Ammon's horn (tissue), 1 donor: Measurements from ENCODE around the gene PCDHB6.
"Not testable (repeated sequence)": the region's sequence is repeated elsewhere in the genome, so short reads cannot be mapped to it uniquely, and the experiment has no call there.

ENCODE experiments used
- DNase-seq: peaks from one replicate; pipeline ENCODE4 v3.0.0-alpha.2; 2016; ENCODE audit warnings: low spot score

PCDHB6 gene

DNA sequence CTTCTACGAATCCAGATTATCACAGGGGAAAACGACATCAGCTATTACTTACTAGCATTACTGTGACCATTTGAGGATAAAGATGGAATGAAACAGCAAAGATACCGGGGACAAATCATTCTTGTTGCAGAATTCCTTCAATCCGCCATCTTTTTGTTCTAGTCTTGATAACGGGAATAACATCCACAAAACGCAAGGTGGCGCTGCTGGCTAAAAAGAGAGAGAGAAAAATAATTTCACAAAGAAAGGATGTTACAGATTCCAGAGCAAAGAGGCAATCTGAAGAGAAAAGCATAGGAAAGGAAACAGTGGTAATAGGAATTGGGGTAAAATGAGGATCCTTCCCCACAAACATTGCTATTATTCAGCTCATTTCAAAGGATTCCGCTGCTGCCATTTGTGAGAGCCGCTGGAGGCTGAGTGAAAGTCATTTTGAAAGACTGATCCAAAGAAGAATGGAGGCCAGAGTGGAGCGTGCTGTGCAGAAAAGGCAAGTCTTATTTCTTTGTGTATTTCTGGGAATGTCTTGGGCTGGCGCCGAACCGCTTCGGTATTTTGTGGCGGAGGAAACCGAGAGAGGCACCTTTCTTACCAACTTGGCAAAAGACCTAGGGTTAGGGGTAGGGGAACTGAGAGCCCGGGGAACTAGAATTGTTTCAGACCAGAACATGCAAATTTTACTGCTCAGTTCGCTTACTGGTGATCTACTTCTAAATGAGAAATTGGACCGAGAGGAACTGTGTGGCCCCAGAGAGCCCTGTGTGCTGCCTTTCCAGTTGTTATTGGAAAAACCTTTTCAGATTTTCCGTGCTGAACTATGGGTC lies 22.7 kb downstream of the PCDHB6 start, which contains the start of gene PCDHB7:
TSS of gene PCDHB7 (plus strand) at position 264 of the 824 bp plus-strand sequence. CDS start at position 456, 192 bp downstream.
- DNase-seq, result peak; percentile 45

DNA sequence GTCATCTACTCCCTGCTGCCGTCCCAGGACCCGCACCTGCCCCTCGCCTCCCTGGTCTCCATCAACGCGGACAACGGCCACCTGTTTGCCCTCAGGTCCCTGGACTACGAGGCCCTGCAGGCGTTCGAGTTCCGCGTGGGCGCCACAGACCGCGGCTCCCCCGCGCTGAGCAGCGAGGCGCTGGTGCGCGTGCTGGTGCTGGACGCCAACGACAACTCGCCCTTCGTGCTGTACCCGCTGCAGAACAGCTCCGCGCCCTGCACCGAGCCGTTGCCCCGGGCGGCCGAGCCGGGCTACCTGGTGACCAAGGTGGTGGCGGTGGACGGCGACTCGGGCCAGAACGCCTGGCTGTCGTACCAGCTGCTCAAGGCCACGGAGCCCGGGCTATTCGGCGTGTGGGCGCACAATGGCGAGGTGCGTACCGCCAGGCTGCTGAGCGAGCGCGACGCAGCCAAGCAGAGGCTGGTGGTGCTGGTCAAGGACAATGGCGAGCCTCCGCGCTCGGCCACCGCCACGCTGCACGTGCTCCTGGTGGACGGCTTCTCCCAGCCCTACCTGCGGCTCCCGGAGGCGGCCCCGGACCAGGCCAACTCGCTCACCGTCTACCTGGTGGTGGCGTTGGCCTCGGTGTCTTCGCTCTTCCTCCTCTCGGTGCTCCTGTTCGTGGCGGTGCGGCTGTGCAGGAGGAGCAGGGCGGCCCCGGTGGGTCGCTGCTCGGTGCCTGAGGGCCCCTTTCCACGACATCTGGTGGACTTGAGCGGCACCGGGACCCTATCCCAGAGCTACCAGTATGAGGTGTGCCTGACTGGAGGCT lies 24.6 kb downstream of the PCDHB6 start:
- DNase-seq, result not testable (repeated sequence)

DNA sequence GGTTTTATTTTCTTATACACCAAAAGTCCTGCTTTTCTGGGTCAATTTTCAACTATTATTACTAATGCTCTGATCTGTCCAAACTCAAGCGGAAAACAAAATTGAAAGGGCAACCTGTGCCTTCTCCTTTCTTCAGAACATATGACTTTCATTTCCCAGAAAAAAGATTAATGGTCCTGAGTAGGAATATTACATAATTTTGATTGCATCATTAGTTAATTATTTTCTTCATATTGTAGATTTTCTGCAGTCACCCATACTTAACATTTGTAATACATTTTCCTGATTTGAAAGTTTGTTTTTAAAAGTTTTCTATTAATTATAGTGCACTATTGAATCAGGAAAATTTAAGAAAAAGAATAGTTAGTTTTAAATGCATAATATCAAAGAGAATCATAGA lies 26.1 kb downstream of the PCDHB6 start:
- no peak for DNase-seq

DNA sequence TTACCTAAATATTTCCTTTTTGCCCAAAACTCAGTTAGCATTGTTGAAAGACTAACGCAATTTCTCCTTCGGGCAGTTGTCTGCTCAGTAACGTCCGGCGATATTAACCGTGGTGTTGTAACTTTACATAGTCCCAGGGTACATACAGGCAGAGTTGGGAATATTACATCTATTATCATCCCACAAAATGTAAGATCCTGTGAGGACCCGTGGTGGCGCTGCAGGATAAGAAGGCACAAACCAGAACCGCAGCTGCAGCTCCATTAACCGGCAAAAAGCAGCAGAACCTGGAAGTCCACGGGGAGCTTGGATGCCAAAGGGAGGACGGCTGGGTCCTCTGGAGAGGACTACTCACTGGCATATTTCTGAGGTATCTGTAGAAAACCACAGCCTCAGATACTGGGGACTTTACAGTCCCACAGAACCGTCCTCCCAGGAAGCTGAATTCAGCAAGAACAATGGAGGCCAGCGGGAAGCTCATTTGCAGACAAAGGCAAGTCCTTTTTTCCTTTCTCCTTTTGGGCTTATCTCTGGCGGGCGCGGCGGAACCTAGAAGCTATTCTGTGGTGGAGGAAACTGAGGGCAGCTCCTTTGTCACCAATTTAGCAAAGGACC lies 27.8 kb downstream of the PCDHB6 start, which contains the start of gene PCDHB8:
TSS of gene PCDHB8 (plus strand) at position 214 of the 615 bp plus-strand sequence. CDS start at position 459, 245 bp downstream.
- not testable (repeated sequence) for DNase-seq

DNA sequence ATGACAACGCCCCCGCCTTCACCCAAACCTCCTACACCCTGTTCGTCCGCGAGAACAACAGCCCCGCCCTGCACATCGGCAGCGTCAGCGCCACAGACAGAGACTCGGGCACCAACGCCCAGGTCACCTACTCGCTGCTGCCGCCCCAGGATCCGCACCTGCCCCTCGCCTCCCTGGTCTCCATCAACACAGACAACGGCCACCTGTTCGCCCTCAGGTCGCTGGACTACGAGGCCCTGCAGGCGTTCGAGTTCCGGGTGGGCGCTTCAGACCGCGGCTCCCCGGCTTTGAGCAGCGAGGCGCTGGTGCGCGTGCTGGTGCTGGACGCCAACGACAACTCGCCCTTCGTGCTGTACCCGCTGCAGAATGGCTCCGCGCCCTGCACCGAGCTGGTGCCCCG lies 29.5 kb downstream of the PCDHB6 start:
- DNase-seq, result not testable (repeated sequence)

DNA sequence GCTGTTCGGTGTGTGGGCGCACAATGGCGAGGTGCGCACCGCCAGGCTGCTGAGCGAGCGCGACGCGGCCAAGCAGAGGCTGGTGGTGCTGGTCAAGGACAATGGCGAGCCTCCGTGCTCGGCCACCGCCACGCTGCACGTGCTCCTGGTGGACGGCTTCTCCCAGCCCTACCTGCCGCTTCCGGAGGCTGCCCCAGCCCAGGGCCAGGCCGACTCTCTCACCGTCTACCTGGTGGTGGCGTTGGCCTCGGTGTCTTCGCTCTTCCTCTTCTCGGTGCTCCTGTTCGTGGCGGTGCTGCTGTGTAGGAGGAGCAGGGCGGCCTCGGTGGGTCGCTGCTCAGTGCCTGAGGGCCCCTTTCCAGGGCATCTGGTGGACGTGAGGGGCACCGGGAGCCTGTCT lies 30.0 kb downstream of the PCDHB6 start:
- DNase-seq, result not testable (repeated sequence)

DNA sequence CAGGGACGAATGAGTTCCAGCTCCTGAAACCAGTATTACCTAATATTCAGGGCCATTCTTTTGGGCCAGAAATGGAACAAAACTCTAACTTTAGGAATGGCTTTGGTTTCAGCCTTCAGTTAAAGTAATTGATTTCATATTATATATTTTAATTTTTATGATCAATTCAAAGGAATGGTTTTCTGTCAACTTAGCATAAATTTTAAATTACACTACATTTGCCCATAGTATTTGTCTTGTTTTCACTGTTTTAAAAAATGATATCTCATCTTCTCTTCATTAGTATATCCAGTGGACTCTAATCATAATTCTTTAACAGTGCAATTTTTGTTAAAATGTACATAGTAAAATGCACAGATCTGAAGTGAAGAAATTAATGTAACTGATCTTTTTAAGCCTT lies 30.5 kb downstream of the PCDHB6 start:
- DNase-seq, result no peak

DNA sequence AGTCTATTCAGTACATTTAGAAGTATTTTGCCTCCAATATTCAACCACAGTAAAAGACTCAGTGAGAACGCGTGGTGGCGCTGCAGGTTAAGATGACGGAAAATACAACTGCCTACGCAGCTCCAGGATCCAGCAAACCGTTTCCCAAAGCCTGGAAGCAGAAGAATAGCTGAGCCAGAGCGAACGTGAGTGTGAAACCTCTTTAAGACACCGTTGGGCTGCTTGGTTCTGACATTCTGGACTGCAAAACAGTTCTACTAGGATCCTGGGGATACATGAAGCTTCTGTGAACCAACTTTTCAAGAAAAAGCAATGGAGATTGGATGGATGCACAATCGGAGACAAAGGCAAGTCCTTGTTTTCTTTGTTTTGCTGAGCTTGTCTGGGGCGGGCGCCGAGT lies 32.4 kb downstream of the PCDHB6 start, which contains the start of gene PCDHB16:
TSS of gene PCDHB16 (plus strand) at position 140 of the 400 bp plus-strand sequence. CDS start at position 313, 173 bp downstream.
- DNase-seq, result peak; percentile 75

DNA sequence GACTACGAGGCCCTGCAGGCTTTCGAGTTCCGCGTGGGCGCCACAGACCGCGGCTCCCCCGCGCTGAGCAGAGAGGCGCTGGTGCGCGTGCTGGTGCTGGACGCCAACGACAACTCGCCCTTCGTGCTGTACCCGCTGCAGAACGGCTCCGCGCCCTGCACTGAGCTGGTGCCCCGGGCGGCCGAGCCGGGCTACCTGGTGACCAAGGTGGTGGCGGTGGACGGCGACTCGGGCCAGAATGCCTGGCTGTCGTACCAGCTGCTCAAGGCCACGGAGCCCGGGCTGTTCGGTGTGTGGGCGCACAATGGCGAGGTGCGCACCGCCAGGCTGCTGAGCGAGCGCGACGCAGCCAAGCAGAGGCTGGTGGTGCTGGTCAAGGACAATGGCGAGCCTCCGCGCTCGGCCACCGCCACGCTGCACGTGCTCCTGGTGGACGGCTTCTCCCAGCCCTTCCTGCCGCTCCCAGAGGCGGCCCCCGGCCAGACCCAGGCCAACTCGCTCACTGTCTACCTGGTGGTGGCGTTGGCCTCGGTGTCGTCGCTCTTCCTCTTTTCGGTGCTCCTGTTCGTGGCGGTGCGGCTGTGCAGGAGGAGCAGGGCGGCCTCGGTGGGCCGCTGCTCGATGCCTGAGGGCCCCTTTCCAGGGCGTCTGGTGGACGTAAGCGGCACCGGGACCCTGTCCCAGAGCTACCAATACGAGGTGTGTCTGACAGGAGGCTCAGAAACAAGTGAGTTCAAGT lies 34.4 kb downstream of the PCDHB6 start:
- DNase-seq, result not testable (repeated sequence)

DNA sequence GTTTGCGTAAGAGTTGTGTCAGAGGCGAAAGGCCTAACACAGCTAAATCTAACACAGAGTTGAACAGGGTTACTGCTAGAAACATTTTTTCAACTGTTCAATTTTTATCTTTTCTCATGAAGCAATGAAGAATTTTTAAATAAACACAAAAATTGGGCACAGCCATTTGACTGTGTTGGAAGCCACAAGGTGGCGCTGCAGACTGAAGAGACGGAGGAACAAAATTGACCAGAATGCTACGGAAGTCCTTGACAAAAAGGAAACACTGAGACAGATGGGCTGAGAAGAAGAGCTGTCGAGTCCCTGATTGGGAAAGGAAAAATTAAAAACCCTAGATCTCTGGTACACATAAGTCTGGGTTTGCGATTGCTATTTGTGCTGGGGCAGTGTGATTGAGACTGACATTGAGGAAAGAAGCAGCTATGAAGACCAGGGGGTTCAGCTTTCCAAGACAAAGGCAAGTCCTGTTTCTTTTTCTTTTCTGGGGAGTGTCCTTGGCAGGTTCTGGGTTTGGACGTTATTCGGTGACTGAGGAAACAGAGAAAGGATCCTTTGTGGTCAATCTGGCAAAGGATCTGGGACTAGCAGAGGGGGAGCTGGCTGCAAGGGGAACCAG lies 37.1 kb downstream of the PCDHB6 start, which contains the start of gene PCDHB9:
TSS of gene PCDHB9 (plus strand) at position 265 of the 616 bp plus-strand sequence. CDS start at position 423, 158 bp downstream.
- DNase-seq, result peak; percentile 22

DNA sequence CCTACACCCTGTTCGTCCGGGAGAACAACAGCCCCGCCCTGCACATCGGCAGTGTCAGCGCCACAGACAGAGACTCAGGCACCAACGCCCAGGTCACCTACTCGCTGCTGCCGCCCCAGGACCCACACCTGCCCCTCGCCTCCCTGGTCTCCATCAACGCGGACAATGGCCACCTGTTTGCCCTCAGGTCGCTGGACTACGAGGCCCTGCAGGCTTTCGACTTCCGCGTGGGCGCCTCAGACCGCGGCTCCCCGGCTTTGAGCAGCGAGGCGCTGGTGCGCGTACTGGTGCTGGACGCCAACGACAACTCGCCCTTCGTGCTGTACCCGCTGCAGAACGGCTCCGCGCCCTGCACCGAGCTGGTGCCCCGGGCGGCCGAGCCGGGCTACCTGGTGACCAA lies 38.8 kb downstream of the PCDHB6 start:
- DNase-seq, result not testable (repeated sequence)

DNA sequence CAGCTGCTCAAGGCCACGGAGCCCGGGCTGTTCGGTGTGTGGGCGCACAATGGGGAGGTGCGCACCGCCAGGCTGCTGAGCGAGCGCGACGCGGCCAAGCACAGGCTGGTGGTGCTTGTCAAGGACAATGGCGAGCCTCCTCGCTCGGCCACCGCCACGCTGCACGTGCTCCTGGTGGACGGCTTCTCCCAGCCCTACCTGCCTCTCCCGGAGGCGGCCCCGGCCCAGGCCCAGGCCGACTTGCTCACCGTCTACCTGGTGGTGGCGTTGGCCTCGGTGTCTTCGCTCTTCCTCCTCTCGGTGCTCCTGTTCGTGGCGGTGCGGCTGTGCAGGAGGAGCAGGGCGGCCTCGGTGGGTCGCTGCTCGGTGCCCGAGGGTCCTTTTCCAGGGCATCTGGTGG lies 39.3 kb downstream of the PCDHB6 start:
- not testable (repeated sequence) for DNase-seq

DNA sequence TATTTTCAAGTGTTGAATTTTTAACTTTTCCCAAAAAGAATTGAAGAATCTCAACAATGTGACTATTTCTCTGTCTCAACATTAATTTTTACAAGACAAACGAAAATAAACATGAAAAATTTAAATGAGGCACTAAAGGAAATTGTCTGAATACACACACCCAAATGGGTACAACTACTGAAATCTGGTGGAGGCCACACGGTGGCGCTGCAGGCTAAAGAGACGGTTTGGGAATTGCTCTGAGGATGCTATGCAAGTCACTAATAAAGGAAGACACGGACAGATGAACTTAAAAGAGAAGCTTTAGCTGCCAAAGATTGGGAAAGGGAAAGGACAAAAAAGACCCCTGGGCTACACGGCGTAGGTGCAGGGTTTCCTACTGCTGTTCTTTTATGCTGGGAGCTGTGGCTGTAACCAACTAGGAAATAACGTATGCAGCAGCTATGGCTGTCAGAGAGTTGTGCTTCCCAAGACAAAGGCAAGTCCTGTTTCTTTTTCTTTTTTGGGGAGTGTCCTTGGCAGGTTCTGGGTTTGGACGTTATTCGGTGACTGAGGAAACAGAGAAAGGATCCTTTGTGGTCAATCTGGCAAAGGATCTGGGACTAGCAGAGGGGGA lies 42.4 kb downstream of the PCDHB6 start, which contains the start of gene PCDHB10:
TSS of gene PCDHB10 (plus strand) at position 244 of the 616 bp plus-strand sequence. CDS start at position 444, 200 bp downstream.
- DNase-seq, result peak; percentile 47

DNA sequence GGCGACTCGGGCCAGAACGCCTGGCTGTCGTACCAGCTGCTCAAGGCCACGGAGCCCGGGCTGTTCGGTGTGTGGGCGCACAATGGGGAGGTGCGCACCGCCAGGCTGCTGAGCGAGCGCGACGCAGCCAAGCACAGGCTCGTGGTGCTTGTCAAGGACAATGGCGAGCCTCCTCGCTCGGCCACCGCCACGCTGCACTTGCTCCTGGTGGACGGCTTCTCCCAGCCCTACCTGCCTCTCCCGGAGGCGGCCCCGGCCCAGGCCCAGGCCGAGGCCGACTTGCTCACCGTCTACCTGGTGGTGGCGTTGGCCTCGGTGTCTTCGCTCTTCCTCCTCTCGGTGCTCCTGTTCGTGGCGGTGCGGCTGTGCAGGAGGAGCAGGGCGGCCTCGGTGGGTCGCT lies 44.5 kb downstream of the PCDHB6 start:
- DNase-seq, result not testable (repeated sequence)

DNA sequence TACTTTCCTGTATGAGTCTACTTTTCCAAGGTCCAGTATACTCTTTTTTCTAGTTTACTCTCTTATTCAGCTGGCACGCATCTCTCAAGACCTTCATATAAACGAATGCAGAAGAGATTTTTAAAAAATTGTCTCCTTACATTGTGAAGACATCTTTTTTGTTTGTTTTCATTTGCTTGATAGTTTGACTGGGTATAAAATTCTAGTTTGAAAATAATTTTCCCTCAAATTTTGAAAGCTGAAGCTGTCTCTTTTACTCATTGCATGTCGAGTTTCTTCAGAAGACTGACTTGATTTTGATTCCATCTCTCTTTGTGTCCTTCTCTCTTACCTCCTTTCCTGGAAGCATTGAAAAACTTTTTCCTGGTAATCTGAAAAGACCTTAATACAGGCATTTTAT lies 46.5 kb downstream of the PCDHB6 start:
- no peak for DNase-seq

DNA sequence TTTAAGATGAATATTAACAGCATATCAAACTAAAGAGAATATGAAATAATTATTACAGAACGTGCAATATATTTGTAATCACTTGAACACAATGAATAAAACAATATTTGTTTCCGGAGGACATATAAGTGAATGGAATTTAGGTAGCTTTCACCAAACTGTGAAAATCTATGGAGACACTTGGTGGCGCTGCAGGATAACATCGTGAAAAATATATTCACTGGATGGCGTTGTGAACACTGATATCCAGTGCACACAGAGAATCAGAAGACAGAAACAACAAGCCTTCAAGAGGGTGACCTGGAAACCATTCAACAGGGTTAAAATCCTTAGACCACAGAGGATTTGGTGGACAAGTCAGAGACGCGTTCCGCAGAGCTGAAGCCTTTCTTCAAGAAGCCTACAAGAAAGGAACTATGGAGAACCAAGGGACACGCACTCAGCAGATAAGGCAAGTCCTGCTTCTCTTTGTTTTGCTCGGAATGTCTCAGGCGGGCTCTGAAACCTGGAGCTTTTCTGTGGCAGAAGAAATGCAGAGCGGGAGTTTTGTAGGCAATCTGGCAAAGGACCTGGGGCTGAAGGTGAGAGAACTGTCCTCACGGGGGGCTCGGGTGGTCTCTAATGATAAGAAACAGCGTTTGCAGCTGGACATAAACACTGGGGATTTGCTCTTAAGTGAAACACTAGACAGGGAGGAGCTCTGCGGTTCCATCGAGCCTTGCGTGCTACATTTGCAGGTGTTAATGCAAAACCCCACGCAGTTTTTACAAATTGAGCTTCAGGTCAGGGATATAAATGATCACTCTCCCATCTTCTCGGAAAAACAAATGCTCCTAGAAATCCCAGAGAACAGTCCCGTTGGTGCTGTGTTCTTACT lies 49.7 kb downstream of the PCDHB6 start, which contains the start of gene PCDHB11:
TSS of gene PCDHB11 (plus strand) at position 269 of the 877 bp plus-strand sequence. CDS start at position 417, 148 bp downstream.
- DNase-seq, result no peak

DNA sequence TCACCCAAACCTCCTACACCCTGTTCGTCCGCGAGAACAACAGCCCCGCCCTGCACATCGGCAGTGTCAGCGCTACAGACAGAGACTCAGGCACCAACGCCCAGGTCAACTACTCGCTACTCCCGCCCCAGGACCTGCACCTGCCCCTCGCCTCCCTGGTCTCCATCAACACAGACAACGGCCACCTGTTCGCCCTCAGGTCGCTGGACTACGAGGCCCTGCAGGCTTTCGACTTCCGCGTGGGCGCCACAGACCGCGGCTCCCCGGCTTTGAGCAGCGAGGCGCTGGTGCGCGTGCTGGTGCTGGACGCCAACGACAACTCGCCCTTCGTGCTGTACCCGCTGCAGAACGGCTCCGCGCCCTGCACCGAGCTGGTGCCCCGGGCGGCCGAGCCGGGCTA lies 51.3 kb downstream of the PCDHB6 start:
- DNase-seq, result not testable (repeated sequence)

DNA sequence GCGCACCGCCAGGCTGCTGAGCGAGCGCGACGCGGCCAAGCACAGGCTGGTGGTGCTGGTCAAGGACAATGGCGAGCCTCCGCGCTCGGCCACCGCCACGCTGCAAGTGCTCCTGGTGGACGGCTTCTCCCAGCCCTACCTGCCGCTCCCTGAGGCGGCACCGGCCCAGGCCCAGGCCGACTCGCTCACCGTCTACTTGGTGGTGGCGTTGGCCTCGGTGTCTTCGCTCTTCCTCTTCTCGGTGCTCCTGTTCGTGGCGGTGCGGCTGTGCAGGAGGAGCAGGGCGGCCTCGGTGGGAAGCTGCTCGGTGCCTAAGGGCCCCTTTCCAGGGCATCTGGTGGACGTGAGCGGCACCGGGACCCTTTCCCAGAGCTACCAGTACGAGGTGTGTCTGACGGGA lies 51.8 kb downstream of the PCDHB6 start:
- DNase-seq, result not testable (repeated sequence)
